Astrocyte (in vitro differentiated cells and primary cell): ENCODE measurements around the gene PPP6R3. TPM values are rescaled to one million over a fixed set of nuclear protein-coding genes. Genes with fewer than 3 reads are reported as not detected.

Experiments used
- DNase-seq: peaks from one replicate; pipeline ENCODE4 v3.0.0-alpha.2; 2010; ENCODE audit warnings: low read depth
- FAIRE-seq: peaks from 2 replicates; lab custom pipeline; 2011; peaks lifted over from hg19 to GRCh38; lab: Jason Lieb, UNC
- H2AFZ ChIP-seq: 2 replicates; pipeline ENCODE4 v1.6.0; 2012; ENCODE audit warnings: low read depth, low read length, inconsistent platforms
- H3K27ac ChIP-seq: 2 replicates; pipeline ENCODE4 v1.5.1; 2011; ENCODE audit warnings: low read depth, low read length, inconsistent platforms
- H3K27me3 ChIP-seq: 2 replicates; pipeline ENCODE4 v1.6.0; 2011; ENCODE audit warnings: low read length, inconsistent platforms; ENCODE audit not compliant: insufficient read depth
- H3K36me3 ChIP-seq: 2 replicates; pipeline ENCODE4 v1.5.1; 2011; ENCODE audit warnings: low read length, inconsistent platforms; ENCODE audit not compliant: insufficient read depth
- H3K4me1 ChIP-seq: 2 replicates; pipeline ENCODE4 v1.5.1; 2011; ENCODE audit warnings: low read length, inconsistent platforms; ENCODE audit not compliant: insufficient read depth
- H3K4me2 ChIP-seq: 2 replicates; pipeline ENCODE4 v1.6.0; 2012; ENCODE audit warnings: low read length, inconsistent platforms
- H3K4me3 ChIP-seq: 2 replicates; pipeline ENCODE4 v1.5.1; 2011; ENCODE audit warnings: low read depth, mild to moderate bottlenecking, low read length, inconsistent platforms; ENCODE audit not compliant: insufficient read depth
- H3K79me2 ChIP-seq: 2 replicates; pipeline ENCODE4 v1.6.0; 2012; ENCODE audit warnings: mild to moderate bottlenecking, low read length, inconsistent platforms; ENCODE audit not compliant: insufficient read depth
- H3K9ac ChIP-seq: 2 replicates; pipeline ENCODE4 v1.6.0; 2012; ENCODE audit warnings: mild to moderate bottlenecking, low read length, inconsistent platforms
- H3K9me3 ChIP-seq: 2 replicates; pipeline ENCODE4 v1.5.1; 2012; ENCODE audit warnings: low read depth, mild to moderate bottlenecking, low read length, inconsistent platforms; ENCODE audit not compliant: insufficient read depth
- H4K20me1 ChIP-seq: 2 replicates; pipeline ENCODE4 v1.6.0; 2012; ENCODE audit warnings: low read length, inconsistent platforms; ENCODE audit not compliant: insufficient read depth
- H3K27ac Mint-ChIP-seq: one replicate; pipeline ENCODE4 v1.8.0; 2021; ENCODE audit warnings: mild to moderate bottlenecking, mixed read lengths; ENCODE audit not compliant: unreplicated experiment
- H3K27me3 Mint-ChIP-seq: one replicate; pipeline ENCODE4 v1.8.0; 2021; ENCODE audit warnings: low read depth, mixed read lengths; ENCODE audit not compliant: unreplicated experiment
- H3K36me3 Mint-ChIP-seq: one replicate; pipeline ENCODE4 v1.8.0; 2021; ENCODE audit warnings: low read depth, mixed read lengths; ENCODE audit not compliant: unreplicated experiment
- H3K4me1 Mint-ChIP-seq: one replicate; pipeline ENCODE4 v1.8.0; 2021; ENCODE audit warnings: low read depth, mixed read lengths; ENCODE audit not compliant: unreplicated experiment
- H3K4me3 Mint-ChIP-seq: one replicate; pipeline ENCODE4 v1.8.0; 2021; ENCODE audit warnings: mild to moderate bottlenecking, moderate library complexity, mixed read lengths; ENCODE audit not compliant: unreplicated experiment
- H3K9me3 Mint-ChIP-seq: one replicate; pipeline ENCODE4 v1.8.0; 2021; ENCODE audit warnings: mild to moderate bottlenecking, mixed read lengths; ENCODE audit not compliant: unreplicated experiment
- EZH2 ChIP-seq: IDR thresholded peaks from 2 replicates; pipeline ENCODE4 v1.6.1; 2012; ENCODE audit warnings: mild to moderate bottlenecking, low read length, inconsistent platforms; ENCODE audit not compliant: insufficient read depth
- total RNA-seq: library from RNA; stranded (reverse); gene quantifications from 2 replicates; pipeline ENCODE4 v1.2.1, GENCODE V29; 2021
- TF ChIP-seq, protein P1 (sequence below): IDR thresholded peaks from 2 replicates; pipeline ENCODE4 v1.5.1; 2011; ENCODE audit warnings: low read depth, mild to moderate bottlenecking, inconsistent platforms, low read length, moderate library complexity; ENCODE audit not compliant: insufficient read depth

The PPP6R3 gene
- total RNA-seq, 1 donor from 2014 or later: 97.8 TPM

GRCh38 chr11:68653486-68654430 lies 193.2 kb downstream of the PPP6R3 start:
- no peak overlapping the region for H3K9ac ChIP-seq
- peaks cover 35% of the 10 kb centered on the region for H3K27me3 ChIP-seq
- Mint-ChIP-seq H3K36me3 (no peaks in the 10 kb centered on the region), H3K9me3 (peaks cover 15% of the 10 kb centered on the region), H3K27ac (no peak overlapping the region), H3K27me3 (peaks cover 14% of the 10 kb centered on the region), H3K4me3 (no peak overlapping the region), H3K4me1 (no peaks in the 10 kb centered on the region)
- FAIRE-seq: no peak
- TF ChIP-seq, protein P1, sequence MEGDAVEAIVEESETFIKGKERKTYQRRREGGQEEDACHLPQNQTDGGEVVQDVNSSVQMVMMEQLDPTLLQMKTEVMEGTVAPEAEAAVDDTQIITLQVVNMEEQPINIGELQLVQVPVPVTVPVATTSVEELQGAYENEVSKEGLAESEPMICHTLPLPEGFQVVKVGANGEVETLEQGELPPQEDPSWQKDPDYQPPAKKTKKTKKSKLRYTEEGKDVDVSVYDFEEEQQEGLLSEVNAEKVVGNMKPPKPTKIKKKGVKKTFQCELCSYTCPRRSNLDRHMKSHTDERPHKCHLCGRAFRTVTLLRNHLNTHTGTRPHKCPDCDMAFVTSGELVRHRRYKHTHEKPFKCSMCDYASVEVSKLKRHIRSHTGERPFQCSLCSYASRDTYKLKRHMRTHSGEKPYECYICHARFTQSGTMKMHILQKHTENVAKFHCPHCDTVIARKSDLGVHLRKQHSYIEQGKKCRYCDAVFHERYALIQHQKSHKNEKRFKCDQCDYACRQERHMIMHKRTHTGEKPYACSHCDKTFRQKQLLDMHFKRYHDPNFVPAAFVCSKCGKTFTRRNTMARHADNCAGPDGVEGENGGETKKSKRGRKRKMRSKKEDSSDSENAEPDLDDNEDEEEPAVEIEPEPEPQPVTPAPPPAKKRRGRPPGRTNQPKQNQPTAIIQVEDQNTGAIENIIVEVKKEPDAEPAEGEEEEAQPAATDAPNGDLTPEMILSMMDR: no peak
- no peak for TF ChIP-seq EZH2
- H3K79me2 ChIP-seq: no peaks in the 10 kb centered on the region
- H3K9me3 ChIP-seq: peaks cover 10% of the 10 kb centered on the region
- peaks cover 5% of the 10 kb centered on the region for H3K4me1 ChIP-seq
- no peak overlapping the region for H2AFZ ChIP-seq
- no peaks in the 10 kb centered on the region for H4K20me1 ChIP-seq
- H3K27ac ChIP-seq: no peak overlapping the region
- no peaks in the 10 kb centered on the region for H3K36me3 ChIP-seq
- H3K4me2 ChIP-seq: no peak overlapping the region
- H3K4me3 ChIP-seq: no peak overlapping the region
- no peak for DNase-seq

- H3K79me2 ChIP-seq: no peaks in the 10 kb centered on the region
- H3K36me3 Mint-ChIP-seq: no peaks in the 10 kb centered on the region
- peaks cover 8% of the 10 kb centered on the region for H4K20me1 ChIP-seq
- H3K9ac ChIP-seq: no peak overlapping the region
- H3K4me1 Mint-ChIP-seq: peaks cover 1% of the 10 kb centered on the region
- no peak overlapping the region for H3K4me2 ChIP-seq
- H3K4me3 Mint-ChIP-seq: no peak overlapping the region
- no peaks in the 10 kb centered on the region for H3K36me3 ChIP-seq
- no peak for TF ChIP-seq EZH2
- TF ChIP-seq, protein P1: no peak
- peaks cover 10% of the 10 kb centered on the region for H3K9me3 ChIP-seq
- peaks cover 19% of the 10 kb centered on the region for H3K27me3 Mint-ChIP-seq
- peaks cover 14% of the 10 kb centered on the region for H3K4me1 ChIP-seq
- H2AFZ ChIP-seq: no peak overlapping the region
- H3K27me3 ChIP-seq: peaks cover 32% of the 10 kb centered on the region
- no peak overlapping the region for H3K27ac Mint-ChIP-seq
- no peak overlapping the region for H3K4me3 ChIP-seq
- DNase-seq: no peak
- peaks cover 15% of the 10 kb centered on the region for H3K9me3 Mint-ChIP-seq
- no peak for FAIRE-seq
- no peak overlapping the region for H3K27ac ChIP-seq
These were observed 194.4 kb downstream of the PPP6R3 start for GRCh38 chr11:68654978-68655377.

DNA sequence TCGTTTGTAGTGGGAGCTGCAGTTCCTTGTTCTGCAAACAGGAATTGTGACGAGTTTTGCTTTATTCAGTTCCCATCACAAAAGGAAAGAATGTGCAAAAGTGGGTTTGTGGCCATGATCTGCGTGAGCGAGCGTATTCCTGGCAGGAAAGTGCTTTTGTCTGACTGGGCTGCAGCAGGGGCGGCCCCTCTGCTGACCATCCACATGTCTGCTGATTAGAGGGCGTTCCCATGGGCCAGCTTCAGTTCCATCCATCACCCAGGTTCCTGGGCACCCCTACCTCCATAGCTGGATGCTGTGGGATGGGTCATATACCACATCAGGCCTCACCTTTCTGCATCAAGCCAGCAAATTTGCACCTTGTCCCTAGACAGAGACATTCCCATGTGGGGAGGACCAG lies 194.9 kb downstream of the PPP6R3 start:
- peaks cover 16% of the 10 kb centered on the region for H3K9me3 Mint-ChIP-seq
- no peak overlapping the region for H3K9ac ChIP-seq
- no peak overlapping the region for H3K27ac Mint-ChIP-seq
- H3K4me2 ChIP-seq: no peak overlapping the region
- H2AFZ ChIP-seq: no peak overlapping the region
- peaks cover 32% of the 10 kb centered on the region for H3K27me3 ChIP-seq
- H4K20me1 ChIP-seq: peaks cover 11% of the 10 kb centered on the region
- H3K9me3 ChIP-seq: peaks cover 10% of the 10 kb centered on the region
- H3K36me3 Mint-ChIP-seq: no peaks in the 10 kb centered on the region
- no peak overlapping the region for H3K4me3 ChIP-seq
- TF ChIP-seq, protein P1: no peak
- TF ChIP-seq EZH2: no peak
- H3K27me3 Mint-ChIP-seq: peaks cover 18% of the 10 kb centered on the region
- no peaks in the 10 kb centered on the region for H3K36me3 ChIP-seq
- FAIRE-seq: no peak
- H3K4me1 ChIP-seq: peaks cover 14% of the 10 kb centered on the region
- H3K4me1 Mint-ChIP-seq: peaks cover 1% of the 10 kb centered on the region
- H3K4me3 Mint-ChIP-seq: no peak overlapping the region
- DNase-seq: peak; percentile 16
- no peak overlapping the region for H3K27ac ChIP-seq
- no peaks in the 10 kb centered on the region for H3K79me2 ChIP-seq
